DND-41 (cell line): ENCODE results near the gene TENT5C.

Experiments used
- ATAC-seq: fragments of 200-7000 bp; cut with Tn5 transposase; 3 replicates; pipeline ENCODE4 v1.9.1; 2021; ENCODE audit warnings: low read depth; ENCODE audit not compliant: insufficient read depth
- DNase-seq: peaks from one replicate; pipeline ENCODE4 v3.0.0-alpha.2; 2020
- H2AFZ ChIP-seq: 2 replicates; pipeline ENCODE4 v1.6.0; 2012; ENCODE audit warnings: low read depth, low read length
- H3K27ac ChIP-seq: 2 replicates; pipeline ENCODE4 v1.5.1; 2012; ENCODE audit warnings: low read length, inconsistent platforms
- H3K27me3 ChIP-seq: fragments of 200-600 bp; sonication (generic); 2 replicates; pipeline ENCODE4 v1.6.0; 2012; ENCODE audit warnings: low read length, mild to moderate bottlenecking, inconsistent platforms; ENCODE audit not compliant: insufficient read depth, poor library complexity
- H3K36me3 ChIP-seq: 2 replicates; pipeline ENCODE4 v1.5.1; 2012; ENCODE audit warnings: low read length, inconsistent platforms; ENCODE audit not compliant: insufficient read depth
- H3K4me1 ChIP-seq: 2 replicates; pipeline ENCODE4 v1.5.1; 2012; ENCODE audit warnings: mild to moderate bottlenecking, low read length; ENCODE audit not compliant: insufficient read depth
- H3K4me2 ChIP-seq: 2 replicates; pipeline ENCODE4 v1.6.0; 2012; ENCODE audit warnings: mild to moderate bottlenecking, moderate library complexity, low read length, inconsistent platforms; ENCODE audit not compliant: insufficient read depth
- H3K4me3 ChIP-seq, 2 experiments: fragments of 200-600 bp in 1 of 2; shearing (Covaris generic) in 1 of 2; 2 replicates each; pipeline ENCODE4 v1.5.1; 2012 to 2016; ENCODE audit warnings: inconsistent platforms in 2 of 2, low read length in 2 of 2, mild to moderate bottlenecking in 2 of 2, low read depth in 1 of 2, moderate library complexity in 1 of 2
- H3K79me2 ChIP-seq: 2 replicates; pipeline ENCODE4 v1.6.0; 2012; ENCODE audit warnings: low read length, inconsistent platforms; ENCODE audit not compliant: insufficient read depth
- H3K9ac ChIP-seq: 2 replicates; pipeline ENCODE4 v1.6.0; 2012; ENCODE audit warnings: low read depth, mild to moderate bottlenecking, inconsistent platforms, low read length, moderate library complexity
- H3K9me3 ChIP-seq: 2 replicates; pipeline ENCODE4 v1.5.1; 2012; ENCODE audit warnings: low read length, moderate library complexity, mild to moderate bottlenecking, inconsistent platforms; ENCODE audit not compliant: insufficient read depth, severe bottlenecking
- H4K20me1 ChIP-seq: 2 replicates; pipeline ENCODE4 v1.6.0; 2012; ENCODE audit warnings: low read length; ENCODE audit not compliant: insufficient read depth
- EZH2 ChIP-seq: IDR thresholded peaks from 3 replicates; pipeline ENCODE4 v1.6.1; 2012; ENCODE audit warnings: borderline replicate concordance, low read depth, mild to moderate bottlenecking, moderate library complexity, low read length, inconsistent platforms; ENCODE audit not compliant: severe bottlenecking
- TF ChIP-seq, protein P1 (sequence below): IDR thresholded peaks from 2 replicates; pipeline ENCODE4 v1.5.1; 2012; ENCODE audit warnings: borderline replicate concordance, low read length, moderate library complexity, mild to moderate bottlenecking; ENCODE audit not compliant: poor library complexity, severe bottlenecking; ENCODE audit errors: extremely low read depth

Gene TENT5C

GRCh38 chr1:117674521-117675400, 68.9 kb downstream of the TENT5C start:
- Histone ChIP-seq H3K79me2 (no peaks in the 10 kb centered on the region), H3K9ac (no peak overlapping the region), H3K4me1 (no peaks in the 10 kb centered on the region), H3K9me3 (no peaks in the 10 kb centered on the region), H4K20me1 (no peaks in the 10 kb centered on the region), H3K4me3 (no peak overlapping the region), H2AFZ (no peak overlapping the region), H3K36me3 (no peaks in the 10 kb centered on the region), H3K27me3 (no peaks in the 10 kb centered on the region), H3K4me2 (no peak overlapping the region), H3K27ac (no peak overlapping the region)
- DNase-seq (no peak), ATAC-seq (no peak)
- TF ChIP-seq, protein P1, sequence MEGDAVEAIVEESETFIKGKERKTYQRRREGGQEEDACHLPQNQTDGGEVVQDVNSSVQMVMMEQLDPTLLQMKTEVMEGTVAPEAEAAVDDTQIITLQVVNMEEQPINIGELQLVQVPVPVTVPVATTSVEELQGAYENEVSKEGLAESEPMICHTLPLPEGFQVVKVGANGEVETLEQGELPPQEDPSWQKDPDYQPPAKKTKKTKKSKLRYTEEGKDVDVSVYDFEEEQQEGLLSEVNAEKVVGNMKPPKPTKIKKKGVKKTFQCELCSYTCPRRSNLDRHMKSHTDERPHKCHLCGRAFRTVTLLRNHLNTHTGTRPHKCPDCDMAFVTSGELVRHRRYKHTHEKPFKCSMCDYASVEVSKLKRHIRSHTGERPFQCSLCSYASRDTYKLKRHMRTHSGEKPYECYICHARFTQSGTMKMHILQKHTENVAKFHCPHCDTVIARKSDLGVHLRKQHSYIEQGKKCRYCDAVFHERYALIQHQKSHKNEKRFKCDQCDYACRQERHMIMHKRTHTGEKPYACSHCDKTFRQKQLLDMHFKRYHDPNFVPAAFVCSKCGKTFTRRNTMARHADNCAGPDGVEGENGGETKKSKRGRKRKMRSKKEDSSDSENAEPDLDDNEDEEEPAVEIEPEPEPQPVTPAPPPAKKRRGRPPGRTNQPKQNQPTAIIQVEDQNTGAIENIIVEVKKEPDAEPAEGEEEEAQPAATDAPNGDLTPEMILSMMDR, result peak; percentile 18
- TF ChIP-seq EZH2, result no peak

GRCh38 chr1:117675907-117676430, 70.1 kb downstream of the TENT5C start:
- ATAC-seq (no peak), DNase-seq (no peak)
- H3K79me2 ChIP-seq, result no peaks in the 10 kb centered on the region
- no peaks in the 10 kb centered on the region for H4K20me1 ChIP-seq
- no peaks in the 10 kb centered on the region for H3K4me1 ChIP-seq
- H3K27ac ChIP-seq, result no peak overlapping the region
- H3K4me2 ChIP-seq, result no peak overlapping the region
- H3K9me3 ChIP-seq, result no peaks in the 10 kb centered on the region
- no peak overlapping the region for H3K4me3 ChIP-seq
- H3K36me3 ChIP-seq, result no peaks in the 10 kb centered on the region
- no peak overlapping the region for H3K9ac ChIP-seq
- H2AFZ ChIP-seq, result no peak overlapping the region
- H3K27me3 ChIP-seq, result no peaks in the 10 kb centered on the region
- no peak for TF ChIP-seq EZH2
- TF ChIP-seq, protein P1, result no peak

- H3K27ac ChIP-seq, result no peak overlapping the region
- H3K9ac ChIP-seq, result no peak overlapping the region
- no peaks in the 10 kb centered on the region for H3K9me3 ChIP-seq
- no peak overlapping the region for H3K4me2 ChIP-seq
- no peaks in the 10 kb centered on the region for H3K27me3 ChIP-seq
- no peak for DNase-seq
- no peak for ATAC-seq
- no peaks in the 10 kb centered on the region for H3K79me2 ChIP-seq
- TF ChIP-seq EZH2, result no peak
- TF ChIP-seq, protein P1, result no peak
- no peak overlapping the region for H2AFZ ChIP-seq
- no peaks in the 10 kb centered on the region for H3K4me1 ChIP-seq
- no peaks in the 10 kb centered on the region for H3K36me3 ChIP-seq
- H3K4me3 ChIP-seq, result no peak overlapping the region
- H4K20me1 ChIP-seq, result no peaks in the 10 kb centered on the region
These were observed 70.8 kb downstream of the TENT5C start for GRCh38 chr1:117676615-117677130.
